Measurements from ENCODE around the gene BSDC1. TPM values are rescaled to one million over a fixed set of nuclear protein-coding genes. Genes with fewer than 3 reads are reported as not detected.

Gene BSDC1
- polyA plus RNA-seq, 1 donor from 2014 or later, result 158 TPM

DNA sequence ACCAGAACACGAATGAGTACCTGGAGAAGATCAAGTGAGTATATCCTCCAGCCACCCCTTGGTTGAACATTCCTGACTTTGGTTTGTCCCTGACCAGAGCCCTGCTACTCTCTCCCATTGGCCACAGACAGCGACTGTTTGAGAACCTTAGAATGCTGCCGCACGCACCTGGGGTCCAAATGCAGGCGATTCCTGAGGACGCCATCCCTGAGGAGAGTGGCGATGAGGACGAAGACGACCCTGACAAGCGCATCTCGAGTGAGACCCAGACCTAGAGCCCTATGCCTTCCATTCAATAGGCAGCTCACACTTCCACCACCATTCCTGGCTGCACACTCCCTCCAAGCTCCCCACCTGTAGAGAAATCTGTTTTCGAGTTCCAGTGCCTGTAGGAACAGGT is 62.7 kb downstream of the BSDC1 start:
- no peak overlapping the region for H3K4me2 ChIP-seq (ENCODE audit: low read length)
- H3K79me2 ChIP-seq (replicated peaks; ENCODE audit: insufficient read depth, low read length), result peaks cover 34% of the 10 kb centered on the region
- TF ChIP-seq SMC3 (conservative IDR thresholded peaks at IDR 0.05; ENCODE audit: poor library complexity) (no peak), POLR2AphosphoS5 (IDR thresholded peaks at IDR 0.05) (no peak), MXI1 (conservative IDR thresholded peaks at IDR 0.05; ENCODE audit: poor library complexity, severe bottlenecking) (no peak), TAF1 (IDR thresholded peaks at IDR 0.05; ENCODE audit: low read depth) (no peak), EZH2 (IDR thresholded peaks at IDR 0.05; ENCODE audit: borderline replicate concordance, insufficient read depth, low read length, poor library complexity, severe bottlenecking) (no peak), EP300 (conservative IDR thresholded peaks at IDR 0.05; ENCODE audit: poor library complexity, severe bottlenecking) (no peak), RAD21 (conservative IDR thresholded peaks at IDR 0.05) (no peak)
- TF ChIP-seq, protein P1, sequence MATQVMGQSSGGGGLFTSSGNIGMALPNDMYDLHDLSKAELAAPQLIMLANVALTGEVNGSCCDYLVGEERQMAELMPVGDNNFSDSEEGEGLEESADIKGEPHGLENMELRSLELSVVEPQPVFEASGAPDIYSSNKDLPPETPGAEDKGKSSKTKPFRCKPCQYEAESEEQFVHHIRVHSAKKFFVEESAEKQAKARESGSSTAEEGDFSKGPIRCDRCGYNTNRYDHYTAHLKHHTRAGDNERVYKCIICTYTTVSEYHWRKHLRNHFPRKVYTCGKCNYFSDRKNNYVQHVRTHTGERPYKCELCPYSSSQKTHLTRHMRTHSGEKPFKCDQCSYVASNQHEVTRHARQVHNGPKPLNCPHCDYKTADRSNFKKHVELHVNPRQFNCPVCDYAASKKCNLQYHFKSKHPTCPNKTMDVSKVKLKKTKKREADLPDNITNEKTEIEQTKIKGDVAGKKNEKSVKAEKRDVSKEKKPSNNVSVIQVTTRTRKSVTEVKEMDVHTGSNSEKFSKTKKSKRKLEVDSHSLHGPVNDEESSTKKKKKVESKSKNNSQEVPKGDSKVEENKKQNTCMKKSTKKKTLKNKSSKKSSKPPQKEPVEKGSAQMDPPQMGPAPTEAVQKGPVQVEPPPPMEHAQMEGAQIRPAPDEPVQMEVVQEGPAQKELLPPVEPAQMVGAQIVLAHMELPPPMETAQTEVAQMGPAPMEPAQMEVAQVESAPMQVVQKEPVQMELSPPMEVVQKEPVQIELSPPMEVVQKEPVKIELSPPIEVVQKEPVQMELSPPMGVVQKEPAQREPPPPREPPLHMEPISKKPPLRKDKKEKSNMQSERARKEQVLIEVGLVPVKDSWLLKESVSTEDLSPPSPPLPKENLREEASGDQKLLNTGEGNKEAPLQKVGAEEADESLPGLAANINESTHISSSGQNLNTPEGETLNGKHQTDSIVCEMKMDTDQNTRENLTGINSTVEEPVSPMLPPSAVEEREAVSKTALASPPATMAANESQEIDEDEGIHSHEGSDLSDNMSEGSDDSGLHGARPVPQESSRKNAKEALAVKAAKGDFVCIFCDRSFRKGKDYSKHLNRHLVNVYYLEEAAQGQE (IDR thresholded peaks at IDR 0.05; ENCODE audit: borderline replicate concordance), result no peak
- TF ChIP-seq, protein P2, sequence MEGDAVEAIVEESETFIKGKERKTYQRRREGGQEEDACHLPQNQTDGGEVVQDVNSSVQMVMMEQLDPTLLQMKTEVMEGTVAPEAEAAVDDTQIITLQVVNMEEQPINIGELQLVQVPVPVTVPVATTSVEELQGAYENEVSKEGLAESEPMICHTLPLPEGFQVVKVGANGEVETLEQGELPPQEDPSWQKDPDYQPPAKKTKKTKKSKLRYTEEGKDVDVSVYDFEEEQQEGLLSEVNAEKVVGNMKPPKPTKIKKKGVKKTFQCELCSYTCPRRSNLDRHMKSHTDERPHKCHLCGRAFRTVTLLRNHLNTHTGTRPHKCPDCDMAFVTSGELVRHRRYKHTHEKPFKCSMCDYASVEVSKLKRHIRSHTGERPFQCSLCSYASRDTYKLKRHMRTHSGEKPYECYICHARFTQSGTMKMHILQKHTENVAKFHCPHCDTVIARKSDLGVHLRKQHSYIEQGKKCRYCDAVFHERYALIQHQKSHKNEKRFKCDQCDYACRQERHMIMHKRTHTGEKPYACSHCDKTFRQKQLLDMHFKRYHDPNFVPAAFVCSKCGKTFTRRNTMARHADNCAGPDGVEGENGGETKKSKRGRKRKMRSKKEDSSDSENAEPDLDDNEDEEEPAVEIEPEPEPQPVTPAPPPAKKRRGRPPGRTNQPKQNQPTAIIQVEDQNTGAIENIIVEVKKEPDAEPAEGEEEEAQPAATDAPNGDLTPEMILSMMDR (IDR thresholded peaks at IDR 0.05; ENCODE audit: poor library complexity, severe bottlenecking), result no peak
- no peak overlapping the region for H3K27ac ChIP-seq (ENCODE audit: low read length)
- H3F3A ChIP-seq (ENCODE audit: insufficient read depth, low read length, poor library complexity, severe bottlenecking), result no peaks in the 10 kb centered on the region
- peaks cover 6% of the 10 kb centered on the region for H3K36me3 ChIP-seq (ENCODE audit: insufficient read depth, low read length)
- H3K9me3 ChIP-seq (ENCODE audit: low read length), result no peaks in the 10 kb centered on the region
- H4K20me1 ChIP-seq (ENCODE audit: insufficient read depth), result peaks cover 22% of the 10 kb centered on the region
- H3K9ac ChIP-seq (ENCODE audit: low read length), result no peak overlapping the region
- H3K9me2 ChIP-seq (ENCODE audit: insufficient read depth, low read length), result no peaks in the 10 kb centered on the region
- no peak overlapping the region for H3K4me3 ChIP-seq (ENCODE audit: low read length)
- H2AFZ ChIP-seq (ENCODE audit: low read depth, low read length), result no peak overlapping the region
- no peaks in the 10 kb centered on the region for H3K27me3 ChIP-seq (ENCODE audit: insufficient read depth, low read depth, low read length)

- H3K36me3 ChIP-seq (ENCODE audit: insufficient read depth, low read length), result peaks cover 6% of the 10 kb centered on the region
- no peak overlapping the region for H3K4me2 ChIP-seq (ENCODE audit: low read length)
- H3K9me2 ChIP-seq (ENCODE audit: insufficient read depth, low read length), result no peaks in the 10 kb centered on the region
- H3K4me3 ChIP-seq (ENCODE audit: low read length), result no peak overlapping the region
- no peak overlapping the region for H3K9ac ChIP-seq (ENCODE audit: low read length)
- no peaks in the 10 kb centered on the region for H3K9me3 ChIP-seq (ENCODE audit: low read length)
- H2AFZ ChIP-seq (ENCODE audit: low read depth, low read length), result no peak overlapping the region
- no peak for TF ChIP-seq EP300 (conservative IDR thresholded peaks at IDR 0.05; ENCODE audit: poor library complexity, severe bottlenecking)
- TF ChIP-seq TAF1 (IDR thresholded peaks at IDR 0.05; ENCODE audit: low read depth), result no peak
- TF ChIP-seq, protein P2 (IDR thresholded peaks at IDR 0.05; ENCODE audit: poor library complexity, severe bottlenecking), result no peak
- TF ChIP-seq, protein P1 (IDR thresholded peaks at IDR 0.05; ENCODE audit: borderline replicate concordance), result no peak
- no peak for TF ChIP-seq POLR2AphosphoS5 (IDR thresholded peaks at IDR 0.05)
- no peak for TF ChIP-seq RAD21 (conservative IDR thresholded peaks at IDR 0.05)
- no peak for TF ChIP-seq MXI1 (conservative IDR thresholded peaks at IDR 0.05; ENCODE audit: poor library complexity, severe bottlenecking)
- no peak for TF ChIP-seq EZH2 (IDR thresholded peaks at IDR 0.05; ENCODE audit: borderline replicate concordance, insufficient read depth, low read length, poor library complexity, severe bottlenecking)
- TF ChIP-seq SMC3 (conservative IDR thresholded peaks at IDR 0.05; ENCODE audit: poor library complexity), result no peak
- peaks cover 22% of the 10 kb centered on the region for H4K20me1 ChIP-seq (ENCODE audit: insufficient read depth)
- peaks cover 29% of the 10 kb centered on the region for H3K79me2 ChIP-seq (replicated peaks; ENCODE audit: insufficient read depth, low read length)
- no peaks in the 10 kb centered on the region for H3K27me3 ChIP-seq (ENCODE audit: insufficient read depth, low read depth, low read length)
- H3F3A ChIP-seq (ENCODE audit: insufficient read depth, low read length, poor library complexity, severe bottlenecking), result no peaks in the 10 kb centered on the region
- no peak overlapping the region for H3K27ac ChIP-seq (ENCODE audit: low read length)
These were observed 63.6 kb downstream of the BSDC1 start for GRCh38 chr1:32330558-32331151.
